Head of caudate nucleus (tissue), 42 donors: Measurements from ENCODE around the gene CKB.
"Not testable (repeated sequence)": the region's sequence is repeated elsewhere in the genome, so short reads cannot be mapped to it uniquely, and the experiment has no call there.

Source experiments
- DNase-seq, 42 donors: peaks; one replicate each; pipeline versions ENCODE4 v3.0.0 to v3.0.0-alpha.2; 2020 to 2021; ENCODE audit warnings: mixed read lengths in 7 of 42
- intact Hi-C: fragments of 100-400 bp; cut with DNase I; formaldehyde crosslinking; loops from one replicate; pipeline ENCODE4 v1.15.0; 2022

Gene CKB

DNA sequence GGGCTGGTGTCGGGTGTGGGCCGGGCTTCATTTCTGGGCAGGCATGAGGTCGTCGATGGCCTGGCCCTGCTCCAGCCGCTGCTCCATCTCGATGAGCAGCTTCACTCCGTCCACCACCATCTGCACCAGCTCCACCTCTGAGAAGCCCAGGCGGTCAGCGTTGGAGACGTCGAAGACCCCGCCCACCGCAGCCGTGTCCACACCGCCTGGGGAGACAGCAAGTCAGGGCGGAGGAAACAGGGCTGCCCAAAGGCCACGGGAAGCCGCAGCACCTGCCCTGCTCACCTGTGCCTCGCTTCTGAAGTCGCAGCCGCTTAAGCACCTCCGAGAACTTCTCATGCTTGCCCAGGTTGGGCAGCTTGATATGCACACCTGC, 2.8 kb downstream of the CKB start:
- peak in 4 of 42 donors; percentile 17 to 50 (median 39) for DNase-seq
- intact Hi-C loops, result loop anchor here (2.0 kb wide), 1 partner anchor 25 kb away; no protein-coding TSS in a partner anchor

GRCh38 chr14:103519043-103519836, 3.4 kb downstream of the CKB start:
- intact Hi-C loops, result loop anchor here (2.0 kb wide), 1 partner anchor 26 kb away; no protein-coding TSS in a partner anchor
- peak in 9 of 42 donors; percentile 21 to 67 (median 46) for DNase-seq

GRCh38 chr14:103518422-103519042, 4.1 kb downstream of the CKB start:
- peak in 41 of 42 donors; percentile 67 to 91 (median 82) for DNase-seq
- intact Hi-C loops, result loop anchor here (2.0 kb wide), 1 partner anchor 26 kb away; no protein-coding TSS in a partner anchor

GRCh38 chr14:103517721-103518421, 4.8 kb downstream of the CKB start:
- intact Hi-C loops, result loop anchor here (2.0 kb wide), 1 partner anchor 27 kb away; no protein-coding TSS in a partner anchor
- peak in 2 of 42 donors; percentile 34 to 54 for DNase-seq

- peak in 1 of 42 donors; percentile 29 for DNase-seq
- intact Hi-C loops, result no loop called here
These were observed 5.5 kb downstream of the CKB start for GRCh38 chr14:103517174-103517566.

DNA sequence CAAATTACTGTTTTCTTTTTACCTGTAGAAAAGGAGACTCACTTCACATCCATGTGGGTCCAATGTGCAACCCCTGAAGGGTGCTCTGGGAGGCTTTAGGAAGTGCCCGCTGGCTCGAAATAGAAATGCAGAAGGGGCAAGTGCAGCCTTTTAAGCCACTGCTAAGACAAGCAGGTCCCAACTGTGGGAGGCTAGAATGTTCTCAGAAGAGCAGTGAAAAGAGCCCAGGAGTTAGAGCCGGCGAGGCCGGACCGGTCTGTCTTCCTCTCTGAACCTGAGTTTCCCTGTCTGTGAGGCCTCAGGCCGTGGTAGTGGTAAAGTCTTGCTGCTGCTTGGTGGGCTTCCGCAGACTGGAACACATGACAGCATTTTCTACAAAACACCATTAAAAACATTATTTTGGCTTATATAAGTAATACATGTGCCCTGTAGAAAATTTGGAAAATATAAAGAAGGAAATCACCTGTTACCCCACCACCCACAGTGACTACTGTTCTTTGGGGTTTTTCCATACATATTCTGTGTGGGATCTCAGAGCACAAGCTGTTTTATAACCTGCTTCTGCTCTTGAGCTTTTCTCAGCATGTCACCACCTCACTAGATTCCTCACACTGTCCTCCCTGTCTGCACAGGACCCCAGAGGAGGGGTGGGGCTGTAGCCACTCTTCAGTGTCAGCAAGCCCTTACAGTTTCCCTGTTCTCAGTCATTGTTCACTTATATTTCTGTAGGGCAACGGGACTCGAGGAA, 6.0 kb downstream of the CKB start:
- intact Hi-C loops, result no loop called here
- peak in 7 of 42 donors; percentile 17 to 66 (median 30) for DNase-seq

GRCh38 chr14:103514596-103515421, 7.8 kb downstream of the CKB start:
- intact Hi-C loops, result no loop called here
- peak in 8 of 42 donors; percentile 5 to 27 (median 16) for DNase-seq

GRCh38 chr14:103512701-103513611, 9.7 kb downstream of the CKB start:
- peak; percentile 48 to 94 (median 78) for DNase-seq
- intact Hi-C loops, result no loop called here

- intact Hi-C loops, result not testable (repeated sequence)
- DNase-seq, result peak in 7 of 42 donors; percentile 7 to 24 (median 17)
These were observed 10.4 kb downstream of the CKB start for GRCh38 chr14:103512180-103512579.

DNA sequence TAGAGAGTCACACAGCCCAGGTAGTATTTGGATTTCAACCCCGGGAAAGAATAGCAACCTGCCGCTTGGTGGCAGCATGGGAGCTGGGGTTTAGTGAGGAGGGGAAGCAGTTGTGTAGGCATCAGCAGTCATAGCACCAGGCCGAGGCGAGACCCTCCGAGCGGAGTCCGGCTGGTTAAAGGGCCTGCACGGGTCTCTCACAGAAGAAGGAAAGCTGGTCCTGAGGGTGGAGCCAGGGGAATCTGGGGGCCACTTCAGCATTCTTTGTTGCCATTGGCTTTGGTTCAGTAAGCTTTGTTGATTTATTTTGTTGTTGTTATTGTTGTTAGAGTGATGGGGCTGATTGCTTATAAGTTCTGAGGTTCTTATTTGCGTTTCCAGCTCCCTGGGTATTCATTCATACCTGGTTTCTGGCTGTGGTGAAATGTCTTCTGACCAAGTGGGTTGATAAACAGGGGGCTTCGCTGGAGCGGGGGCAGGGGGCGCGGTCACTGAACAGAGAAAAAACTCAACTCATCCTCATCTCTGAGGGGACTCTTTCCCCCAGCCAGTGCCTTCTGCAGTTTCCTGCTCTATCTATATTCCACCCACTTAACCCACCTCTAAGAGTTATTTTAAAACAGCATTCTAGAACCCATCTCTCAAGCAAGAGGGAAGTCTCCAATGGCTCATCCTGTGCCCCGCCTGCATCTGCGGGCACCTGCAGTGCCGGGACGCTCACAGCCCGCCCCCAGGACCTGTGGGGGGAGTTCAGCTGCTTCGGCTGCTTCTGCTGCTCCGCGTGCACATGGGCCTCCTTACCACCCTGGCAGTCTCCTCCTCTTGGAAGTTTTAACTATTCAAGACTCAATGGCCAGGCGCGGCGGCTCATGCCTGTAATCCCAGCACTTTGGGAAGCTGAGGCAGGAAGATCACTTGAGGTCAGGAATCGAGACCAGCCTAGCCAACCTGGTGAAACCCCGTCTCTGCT, 11.6 kb downstream of the CKB start:
- peak in 34 of 42 donors; percentile 38 to 88 (median 70) for DNase-seq
- intact Hi-C loops, result no loop called here

- intact Hi-C loops, result no loop called here
- DNase-seq, result peak in 3 of 42 donors; percentile 7 to 19 (median 15)
These were observed 12.5 kb downstream of the CKB start for GRCh38 chr14:103509864-103510723.

- intact Hi-C loops, result no loop called here
These were observed 13.9 kb downstream of the CKB start for GRCh38 chr14:103508521-103509329.

DNA sequence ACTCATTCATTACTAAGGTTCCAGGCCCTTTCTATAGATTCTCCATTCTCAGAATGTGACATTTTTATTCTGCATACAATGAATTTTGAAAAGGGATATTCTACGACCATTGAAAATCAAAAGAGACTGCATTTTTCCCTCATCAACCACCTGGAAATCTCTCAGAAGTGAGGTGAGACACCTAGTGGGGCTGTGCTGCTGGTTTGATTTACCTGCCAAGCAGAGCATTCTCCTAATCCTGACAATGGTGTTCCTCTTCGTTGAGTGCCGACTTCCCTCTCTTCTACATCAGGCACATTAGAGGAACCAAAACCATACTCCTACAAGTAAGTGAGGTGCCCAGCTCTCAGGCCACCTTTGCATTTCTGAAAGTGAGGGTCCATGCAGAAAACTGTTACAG, 14.9 kb downstream of the CKB start:
- intact Hi-C loops, result no loop called here
- DNase-seq, result peak in 13 of 42 donors; percentile 16 to 76 (median 48)

More at GRCh38 chr14:103508521-103509329, 13.9 kb downstream of the CKB start:
- peak in 3 of 42 donors; percentile 3 to 29 (median 4) for DNase-seq
